ENCODE data around the gene CASS4.

CASS4 gene

DNA sequence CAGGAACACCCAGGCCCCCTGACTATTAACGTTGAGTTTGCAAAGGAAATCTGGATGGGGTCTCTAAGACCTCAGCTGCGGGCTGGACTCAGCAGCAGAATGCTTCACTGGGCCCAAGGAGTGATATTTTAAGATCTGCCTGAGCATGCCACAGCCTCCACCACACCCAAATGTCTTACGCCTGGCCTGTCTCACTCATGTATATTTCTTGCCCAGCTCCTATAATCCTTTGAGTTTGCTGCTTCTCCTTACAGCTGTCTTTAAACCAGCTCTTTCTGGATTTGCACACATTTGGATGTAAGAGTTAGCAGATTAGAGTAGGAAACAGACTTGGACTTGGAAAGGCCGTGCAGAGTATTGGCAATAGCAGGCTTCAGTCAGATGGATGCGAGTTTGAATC, 16.4 kb downstream of the CASS4 start:
- H3F3A ChIP-seq (ENCODE audit: low read depth), result no peaks in the 10 kb centered on the region
- no peaks in the 10 kb centered on the region for H3K79me2 ChIP-seq (ENCODE audit: insufficient read depth, low read length)
- H2AFZ ChIP-seq (ENCODE audit: low read length), result no peak overlapping the region
- no peak overlapping the region for H3K4me3 ChIP-seq (ENCODE audit: low read length, poor library complexity, severe bottlenecking)
- H3K27me3 ChIP-seq (ENCODE audit: insufficient read depth, low read length, poor library complexity, severe bottlenecking), result no peaks in the 10 kb centered on the region
- peaks cover 32% of the 10 kb centered on the region for H3K4me1 ChIP-seq (ENCODE audit: insufficient read depth, low read length, poor library complexity, severe bottlenecking)
- no peak for TF ChIP-seq EZH2phosphoT487 (IDR thresholded peaks at IDR 0.05; ENCODE audit: borderline replicate concordance)
- TF ChIP-seq, protein P1, sequence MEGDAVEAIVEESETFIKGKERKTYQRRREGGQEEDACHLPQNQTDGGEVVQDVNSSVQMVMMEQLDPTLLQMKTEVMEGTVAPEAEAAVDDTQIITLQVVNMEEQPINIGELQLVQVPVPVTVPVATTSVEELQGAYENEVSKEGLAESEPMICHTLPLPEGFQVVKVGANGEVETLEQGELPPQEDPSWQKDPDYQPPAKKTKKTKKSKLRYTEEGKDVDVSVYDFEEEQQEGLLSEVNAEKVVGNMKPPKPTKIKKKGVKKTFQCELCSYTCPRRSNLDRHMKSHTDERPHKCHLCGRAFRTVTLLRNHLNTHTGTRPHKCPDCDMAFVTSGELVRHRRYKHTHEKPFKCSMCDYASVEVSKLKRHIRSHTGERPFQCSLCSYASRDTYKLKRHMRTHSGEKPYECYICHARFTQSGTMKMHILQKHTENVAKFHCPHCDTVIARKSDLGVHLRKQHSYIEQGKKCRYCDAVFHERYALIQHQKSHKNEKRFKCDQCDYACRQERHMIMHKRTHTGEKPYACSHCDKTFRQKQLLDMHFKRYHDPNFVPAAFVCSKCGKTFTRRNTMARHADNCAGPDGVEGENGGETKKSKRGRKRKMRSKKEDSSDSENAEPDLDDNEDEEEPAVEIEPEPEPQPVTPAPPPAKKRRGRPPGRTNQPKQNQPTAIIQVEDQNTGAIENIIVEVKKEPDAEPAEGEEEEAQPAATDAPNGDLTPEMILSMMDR (conservative IDR thresholded peaks at IDR 0.05; ENCODE audit: low read length), result no peak
- H3K36me3 ChIP-seq (ENCODE audit: insufficient read depth, low read length), result no peaks in the 10 kb centered on the region
- H3K9ac ChIP-seq (ENCODE audit: low read depth, low read length, poor library complexity, severe bottlenecking), result no peak overlapping the region
- H3K9me3 ChIP-seq (ENCODE audit: insufficient read depth, low read depth, low read length), result no peaks in the 10 kb centered on the region
- H3K9me2 ChIP-seq (replicated peaks; ENCODE audit: low read depth, low read length), result no peaks in the 10 kb centered on the region
- H3K4me2 ChIP-seq (ENCODE audit: low read depth, low read length, poor library complexity, severe bottlenecking), result no peak overlapping the region
- H4K20me1 ChIP-seq (ENCODE audit: insufficient read depth, low read length, poor library complexity, severe bottlenecking), result no peaks in the 10 kb centered on the region

GRCh38 chr20:56428881-56429280, 16.8 kb downstream of the CASS4 start:
- Histone ChIP-seq H3K4me3 (ENCODE audit: low read length, poor library complexity, severe bottlenecking) (peak overlapping the region; percentile 37), H3K9ac (ENCODE audit: low read depth, low read length, poor library complexity, severe bottlenecking) (no peak overlapping the region), H3F3A (ENCODE audit: low read depth) (no peaks in the 10 kb centered on the region), H2AFZ (ENCODE audit: low read length) (no peak overlapping the region), H3K27me3 (ENCODE audit: insufficient read depth, low read length, poor library complexity, severe bottlenecking) (no peaks in the 10 kb centered on the region), H3K9me3 (ENCODE audit: insufficient read depth, low read depth, low read length) (no peaks in the 10 kb centered on the region), H3K4me2 (ENCODE audit: low read depth, low read length, poor library complexity, severe bottlenecking) (peak overlapping the region; percentile 61), H3K36me3 (ENCODE audit: insufficient read depth, low read length) (no peaks in the 10 kb centered on the region), H3K9me2 (replicated peaks; ENCODE audit: low read depth, low read length) (no peaks in the 10 kb centered on the region), H3K79me2 (ENCODE audit: insufficient read depth, low read length) (no peaks in the 10 kb centered on the region), H3K4me1 (ENCODE audit: insufficient read depth, low read length, poor library complexity, severe bottlenecking) (peaks cover 32% of the 10 kb centered on the region), H4K20me1 (ENCODE audit: insufficient read depth, low read length, poor library complexity, severe bottlenecking) (no peaks in the 10 kb centered on the region)
- TF ChIP-seq, protein P1 (conservative IDR thresholded peaks at IDR 0.05; ENCODE audit: low read length), result no peak
- TF ChIP-seq EZH2phosphoT487 (IDR thresholded peaks at IDR 0.05; ENCODE audit: borderline replicate concordance), result no peak

GRCh38 chr20:56429502-56429901, 17.4 kb downstream of the CASS4 start:
- Histone ChIP-seq H3K4me3 (ENCODE audit: low read length, poor library complexity, severe bottlenecking) (peak overlapping the region; percentile 37), H3K27me3 (ENCODE audit: insufficient read depth, low read length, poor library complexity, severe bottlenecking) (no peaks in the 10 kb centered on the region), H3F3A (ENCODE audit: low read depth) (no peaks in the 10 kb centered on the region), H3K4me2 (ENCODE audit: low read depth, low read length, poor library complexity, severe bottlenecking) (peak overlapping the region; percentile 61), H3K9me2 (replicated peaks; ENCODE audit: low read depth, low read length) (no peaks in the 10 kb centered on the region), H2AFZ (ENCODE audit: low read length) (peak overlapping the region; percentile 39), H3K36me3 (ENCODE audit: insufficient read depth, low read length) (no peaks in the 10 kb centered on the region), H3K9ac (ENCODE audit: low read depth, low read length, poor library complexity, severe bottlenecking) (peak overlapping the region; percentile 22), H4K20me1 (ENCODE audit: insufficient read depth, low read length, poor library complexity, severe bottlenecking) (no peaks in the 10 kb centered on the region), H3K9me3 (ENCODE audit: insufficient read depth, low read depth, low read length) (no peaks in the 10 kb centered on the region), H3K4me1 (ENCODE audit: insufficient read depth, low read length, poor library complexity, severe bottlenecking) (peaks cover 32% of the 10 kb centered on the region), H3K79me2 (ENCODE audit: insufficient read depth, low read length) (no peaks in the 10 kb centered on the region)
- no peak for TF ChIP-seq EZH2phosphoT487 (IDR thresholded peaks at IDR 0.05; ENCODE audit: borderline replicate concordance)
- TF ChIP-seq, protein P1 (conservative IDR thresholded peaks at IDR 0.05; ENCODE audit: low read length), result no peak
